Breast epithelium (tissue), 3 donors: ENCODE data around the gene ONECUT1.

Source experiments
- POLR2A ChIP-seq: fragments of 450-650 bp; IDR thresholded peaks from one replicate; pipeline ENCODE4 v1.6.1; 2016; ENCODE audit warnings: antibody characterized with exemption, mild to moderate bottlenecking, moderate library complexity
- TF ChIP-seq, protein P1 (sequence below), 3 donors: fragments of 450-650 bp; IDR thresholded peaks; one replicate each; pipeline ENCODE4 v1.5.1; 2016 to 2017; ENCODE audit warnings: antibody characterized with exemption in 3 of 3, mild to moderate bottlenecking in 3 of 3, moderate library complexity in 3 of 3

DNA sequence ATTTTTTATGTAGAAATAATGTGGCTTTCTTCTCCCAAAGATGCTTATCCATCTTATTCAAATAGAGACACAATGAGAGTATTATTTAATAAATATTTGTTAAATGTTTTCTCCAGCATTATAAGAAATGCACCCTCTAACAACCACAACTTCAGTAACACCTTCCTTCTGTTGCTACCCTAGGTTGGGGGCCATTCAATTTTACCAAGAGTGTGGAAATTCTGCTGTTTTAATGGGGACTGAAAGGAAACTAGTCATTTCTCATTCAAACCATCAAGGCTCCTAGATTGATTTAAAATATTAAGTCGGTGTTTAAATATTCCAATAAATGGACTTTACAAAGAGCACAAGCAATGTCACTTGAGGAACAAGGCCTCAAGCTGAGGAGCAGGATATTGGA, 7.6 kb downstream of the ONECUT1 start:
- TF ChIP-seq POLR2A, result no peak
- TF ChIP-seq, protein P1, sequence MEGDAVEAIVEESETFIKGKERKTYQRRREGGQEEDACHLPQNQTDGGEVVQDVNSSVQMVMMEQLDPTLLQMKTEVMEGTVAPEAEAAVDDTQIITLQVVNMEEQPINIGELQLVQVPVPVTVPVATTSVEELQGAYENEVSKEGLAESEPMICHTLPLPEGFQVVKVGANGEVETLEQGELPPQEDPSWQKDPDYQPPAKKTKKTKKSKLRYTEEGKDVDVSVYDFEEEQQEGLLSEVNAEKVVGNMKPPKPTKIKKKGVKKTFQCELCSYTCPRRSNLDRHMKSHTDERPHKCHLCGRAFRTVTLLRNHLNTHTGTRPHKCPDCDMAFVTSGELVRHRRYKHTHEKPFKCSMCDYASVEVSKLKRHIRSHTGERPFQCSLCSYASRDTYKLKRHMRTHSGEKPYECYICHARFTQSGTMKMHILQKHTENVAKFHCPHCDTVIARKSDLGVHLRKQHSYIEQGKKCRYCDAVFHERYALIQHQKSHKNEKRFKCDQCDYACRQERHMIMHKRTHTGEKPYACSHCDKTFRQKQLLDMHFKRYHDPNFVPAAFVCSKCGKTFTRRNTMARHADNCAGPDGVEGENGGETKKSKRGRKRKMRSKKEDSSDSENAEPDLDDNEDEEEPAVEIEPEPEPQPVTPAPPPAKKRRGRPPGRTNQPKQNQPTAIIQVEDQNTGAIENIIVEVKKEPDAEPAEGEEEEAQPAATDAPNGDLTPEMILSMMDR (IDR thresholded peaks at IDR 0.05), result no peak
